IMR-90 (cell line): ENCODE measurements around the gene MYH11. TPM values are rescaled to one million over a fixed set of nuclear protein-coding genes. Genes with fewer than 3 reads are reported as not detected.
A peak's percentile ranks its signal among the peaks of the same experiment; 100 is the strongest.

Experiments used
- ATAC-seq: fragments of 200-7000 bp; cut with Tn5 transposase; 2 replicates; pipeline ENCODE4 v1.9.1; 2020; ENCODE audit warnings: low read depth, mild to moderate bottlenecking, moderate library complexity
- BruUV-seq: library from RNA; stranded (reverse); fragments of 400-500 nt; replicated peaks from 2 replicates; lab custom pipeline; 2021; lab: Mats Ljungman, UMichigan
- CTCF ChIA-PET: fragments of 300-600 bp; formaldehyde crosslinking; extraction: SDS; loops from one replicate; lab custom pipeline; 2021; ENCODE audit warnings: antibody characterized with exemption; lab: Yijun Ruan, JAX
- POLR2A ChIA-PET: fragments of 300-600 bp; sonication (Branson Sonifier 250); formaldehyde crosslinking; loops from one replicate; lab custom pipeline; 2022; ENCODE audit warnings: antibody characterized with exemption; ENCODE audit not compliant: unreplicated experiment; lab: Charles Lee
- DNase-seq: peaks from one replicate; pipeline ENCODE4 v3.0.0; 2013
- H2AFZ ChIP-seq: replicated peaks from 2 replicates; pipeline ENCODE3; 2013; ENCODE audit warnings: low read length, mild to moderate bottlenecking; ENCODE audit not compliant: poor library complexity
- H2AK5ac ChIP-seq: 2 replicates; pipeline ENCODE4 v1.6.1; 2013; ENCODE audit warnings: low read depth, low read length, inconsistent platforms
- H2AK9ac ChIP-seq: replicated peaks from 2 replicates; pipeline ENCODE3; 2013; ENCODE audit warnings: mild to moderate bottlenecking, low read depth, low read length, moderate library complexity; ENCODE audit not compliant: poor library complexity
- H2BK120ac ChIP-seq: 2 replicates; pipeline ENCODE4 v1.6.1; 2013; ENCODE audit warnings: low read depth, low read length, inconsistent platforms
- H2BK15ac ChIP-seq: 3 replicates; pipeline ENCODE4 v1.6.1; 2013; ENCODE audit warnings: low read depth, low read length, inconsistent platforms
- H2BK20ac ChIP-seq: 2 replicates; pipeline ENCODE4 v1.6.1; 2013; ENCODE audit warnings: low read depth, mild to moderate bottlenecking, inconsistent platforms, low read length, moderate library complexity
- H2BK5ac ChIP-seq: 2 replicates; pipeline ENCODE4 v1.6.1; 2013; ENCODE audit warnings: mild to moderate bottlenecking, low read depth, low read length, inconsistent platforms; ENCODE audit not compliant: poor library complexity, severe bottlenecking
- H3K14ac ChIP-seq: replicated peaks from 2 replicates; pipeline ENCODE4 v1.6.1; 2013; ENCODE audit warnings: low read depth, low read length, inconsistent platforms
- H3K18ac ChIP-seq: 2 replicates; pipeline ENCODE4 v1.6.1; 2013; ENCODE audit warnings: low read depth, low read length, control low read depth
- H3K23ac ChIP-seq: 2 replicates; pipeline ENCODE4 v1.6.1; 2013; ENCODE audit warnings: low read depth, low read length, inconsistent platforms
- H3K27ac ChIP-seq: 2 replicates; pipeline ENCODE4 v1.5.1; 2013; ENCODE audit warnings: mild to moderate bottlenecking, control low read depth, low read length; ENCODE audit not compliant: insufficient read depth
- H3K27me3 ChIP-seq: 2 replicates; pipeline ENCODE4 v1.6.1; 2013; ENCODE audit warnings: low read length; ENCODE audit not compliant: control insufficient read depth, insufficient read depth
- H3K36me3 ChIP-seq: 2 replicates; pipeline ENCODE4 v1.6.1; 2013; ENCODE audit warnings: low read length, mixed read lengths; ENCODE audit not compliant: control insufficient read depth, insufficient read depth
- H3K4ac ChIP-seq: 2 replicates; pipeline ENCODE4 v1.6.1; 2013; ENCODE audit warnings: low read depth, low read length, inconsistent platforms
- H3K4me1 ChIP-seq: 2 replicates; pipeline ENCODE4 v1.6.1; 2013; ENCODE audit warnings: low read length, mixed read lengths; ENCODE audit not compliant: control insufficient read depth, insufficient read depth
- H3K4me2 ChIP-seq: 2 replicates; pipeline ENCODE4 v1.6.1; 2013; ENCODE audit warnings: low read depth, mild to moderate bottlenecking, control low read depth, low read length, moderate library complexity
- H3K4me3 ChIP-seq: 2 replicates; pipeline ENCODE4 v1.5.1; 2013; ENCODE audit warnings: low read depth, mild to moderate bottlenecking, control low read depth, low read length, moderate library complexity; ENCODE audit not compliant: insufficient read depth
- H3K56ac ChIP-seq: 2 replicates; pipeline ENCODE4 v1.6.1; 2013; ENCODE audit warnings: low read length, inconsistent platforms; ENCODE audit not compliant: insufficient read depth; ENCODE audit errors: extremely low read depth
- H3K79me1 ChIP-seq, 2 experiments: 2 replicates each; pipeline ENCODE4 v1.6.1; 2013; ENCODE audit warnings: low read length in 2 of 2, inconsistent platforms in 1 of 2, low read depth in 1 of 2
- H3K9ac ChIP-seq: 2 replicates; pipeline ENCODE4 v1.6.1; 2013; ENCODE audit warnings: low read depth, low read length, control low read depth
- H3K9me1 ChIP-seq: 2 replicates; pipeline ENCODE4 v1.6.1; 2013; ENCODE audit warnings: low read length, inconsistent platforms; ENCODE audit not compliant: insufficient read depth
- H3K9me3 ChIP-seq: 2 replicates; pipeline ENCODE4 v1.6.1; 2013; ENCODE audit warnings: low read length; ENCODE audit not compliant: control insufficient read depth, insufficient read depth
- H4K20me1 ChIP-seq: 2 replicates; pipeline ENCODE4 v1.6.1; 2013; ENCODE audit warnings: low read length, inconsistent platforms; ENCODE audit not compliant: insufficient read depth
- H4K5ac ChIP-seq: 2 replicates; pipeline ENCODE4 v1.6.1; 2013; ENCODE audit warnings: mild to moderate bottlenecking, low read depth, low read length, control low read depth
- H4K8ac ChIP-seq, 2 experiments: 2 replicates each; pipeline ENCODE4 v1.6.1; 2013; ENCODE audit warnings: low read depth in 2 of 2, low read length in 2 of 2, control low read depth in 1 of 2, inconsistent platforms in 1 of 2
- H4K91ac ChIP-seq: 2 replicates; pipeline ENCODE4 v1.6.1; 2013; ENCODE audit warnings: low read depth, low read length, inconsistent platforms; ENCODE audit not compliant: insufficient read depth
- CEBPB ChIP-seq: IDR thresholded peaks from 2 replicates; pipeline ENCODE4 v1.6.1; 2012; ENCODE audit warnings: low read depth, low read length, improper control_type of control experiment
- CHD1 ChIP-seq: IDR thresholded peaks from 2 replicates; pipeline ENCODE4 v1.6.1; 2012; ENCODE audit warnings: low read depth, low read length, improper control_type of control experiment
- NFE2L2 ChIP-seq: fragments of 150-350 bp; IDR thresholded peaks from 2 replicates; pipeline ENCODE4 v1.6.1; 2016; ENCODE audit warnings: low read depth, mild to moderate bottlenecking, low read length
- POLR2A ChIP-seq: IDR thresholded peaks from 2 replicates; pipeline ENCODE4 v1.6.1; 2012; ENCODE audit warnings: mild to moderate bottlenecking, low read depth, low read length
- RCOR1 ChIP-seq: IDR thresholded peaks from 2 replicates; pipeline ENCODE4 v1.6.1; 2012; ENCODE audit warnings: mild to moderate bottlenecking, low read length, improper control_type of control experiment; ENCODE audit not compliant: insufficient replicate concordance
- WGBS, 2 experiments: methylation state at CpG; one replicate each; pipeline versions ENCODE4 v1.1.5 to v1.1.7; 2013; ENCODE audit warnings: missing lambda C conversion rate in 2 of 2; ENCODE audit not compliant: insufficient read length in 1 of 2; ENCODE audit errors: extremely low coverage in 2 of 2; 5-methylcytosine and 5-hydroxymethylcytosine counted together
- dilution Hi-C: fragments of 300-500 bp; cut with HindIII; formaldehyde crosslinking; loops from one replicate; pipeline ENCODE4 v1.14.3; 2018; ENCODE audit warnings: low sequenced_read_pairs; ENCODE audit not compliant: unreplicated experiment
- in situ Hi-C: fragments of 300-500 bp; cut with MboI; formaldehyde crosslinking; loops from 3 replicates; pipeline ENCODE4 v1.14.3; 2019; ENCODE audit warnings: low sequenced_read_pairs, inconsistent platforms, mixed read lengths
- intact Hi-C: fragments of 100-400 bp; cut with micrococcal nuclease; formaldehyde crosslinking; loops from 2 replicates; pipeline ENCODE4 v1.10.0; 2022
- polyA plus RNA-seq, 3 experiments: library from polyadenylated mRNA; depleted of rRNA; stranded (reverse); fragments of >200 nt; gene quantifications; 2 replicates each; pipeline ENCODE4 v1.2.3, GENCODE V29; 2012; ENCODE audit warnings: low replicate concordance in 1 of 3
- total RNA-seq: library from RNA; depleted of rRNA; stranded (reverse); fragments of >200 nt; gene quantifications from 2 replicates; pipeline ENCODE4 v1.2.3, GENCODE V29; 2012

The MYH11 gene
- total and polyA plus RNA-seq, 2 of the 4 experiments (the other 2 are of a cell fraction): under 0.01 to 0.12 TPM

GRCh38 chr16:15899538-15900100 is 42.8 kb upstream of the MYH11 start (continued):
- no peak for TF ChIP-seq NFE2L2

GRCh38 chr16:15898654-15899053 is 41.8 kb upstream of the MYH11 start:
- Histone ChIP-seq H3K14ac (0 out of 2 replicates have a peak overlapping the region, but pooled peaks have one; percentile 16), H3K4ac (peak overlapping the region; percentile 61), H4K8ac (peak overlapping the region in 1 of 2 experiments; percentile 33; a peak in 1 of 4 replicates), H2BK15ac (no peak overlapping the region), H2BK5ac (peak overlapping the region; percentile 51), H4K5ac (peak overlapping the region; percentile 37; the same call in 1 of the 2 replicates), H2BK120ac (peak overlapping the region; percentile 60), H4K91ac (no peak overlapping the region; the same call in 1 of the 2 replicates), H2BK20ac (0 out of 2 replicates have a peak overlapping the region, but pooled peaks have one; percentile 29), H3K9me3 (no peaks in the 10 kb centered on the region), H2AK9ac (peak overlapping the region; percentile 5), H3K36me3 (no peaks in the 10 kb centered on the region), H3K18ac (no peak overlapping the region), H2AK5ac (peak overlapping the region; percentile 78; the same call in 1 of the 2 replicates), H3K4me1 (peaks cover 7% of the 10 kb centered on the region), H3K23ac (no peak overlapping the region), H3K4me3 (no peak overlapping the region), H4K20me1 (no peaks in the 10 kb centered on the region), H3K4me2 (no peak overlapping the region), H3K27me3 (no peaks in the 10 kb centered on the region), H3K79me1 (peaks cover 0 to 11% of the 10 kb centered on the region in 2 experiments; a peak in 1 of 4 replicates), H3K56ac (no peak overlapping the region), H3K27ac (no peak overlapping the region), H3K9me1 (peaks cover 16% of the 10 kb centered on the region), H3K9ac (no peak overlapping the region), H2AFZ (no peak overlapping the region)
- no CpG with 5 or more reads among the region's 6 CpGs for WGBS, 2 experiments
- in situ Hi-C loops (loop anchor here (25.0 kb wide), 1 partner anchor 114 kb away; no protein-coding TSS in a partner anchor), intact Hi-C loops (no loop called here), dilution Hi-C loops (no loop called here)
- DNase-seq: no peak
- TF ChIP-seq RCOR1: no peak
- TF ChIP-seq CEBPB: no peak
- no peak for TF ChIP-seq CHD1
- TF ChIP-seq POLR2A: no peak
- CTCF ChIA-PET: no interaction called here
- no peak for ATAC-seq
- POLR2A ChIA-PET: no interaction called here
- no TSS peak for BruUV-seq
